BJ (cell line): ENCODE results near the gene TPCN2. TPM values are rescaled to one million over a fixed set of nuclear protein-coding genes. Genes with fewer than 3 reads are reported as not detected.

ENCODE experiments used
- CTCF ChIA-PET: fragments of 350-600 bp; formaldehyde crosslinking; extraction: SDS; loops from one replicate; lab custom pipeline; 2021; ENCODE audit warnings: antibody characterized with exemption, inconsistent platforms; lab: Yijun Ruan, JAX
- POLR2A ChIA-PET: fragments of 300-600 bp; sonication (Branson Sonifier 250); formaldehyde crosslinking; extraction: SDS; loops from one replicate; lab custom pipeline; 2021; ENCODE audit warnings: antibody characterized with exemption; lab: Charles Lee
- DNase-seq: peaks from one replicate; pipeline ENCODE4 v3.0.0-alpha.2; 2011; ENCODE audit warnings: low read depth
- H3K27me3 ChIP-seq: 2 replicates; pipeline ENCODE4 v1.6.0; 2011; ENCODE audit warnings: low read length; ENCODE audit not compliant: control insufficient read depth, insufficient read depth
- H3K36me3 ChIP-seq: 2 replicates; pipeline ENCODE4 v1.5.1; 2011; ENCODE audit warnings: low read length; ENCODE audit not compliant: control insufficient read depth, insufficient read depth
- H3K4me3 ChIP-seq: 2 replicates; pipeline ENCODE4 v1.5.1; 2011; ENCODE audit warnings: low read depth, mild to moderate bottlenecking, control low read depth, low read length
- CTCF ChIP-seq: IDR thresholded peaks from 2 replicates; pipeline ENCODE4 v1.5.1; 2011; ENCODE audit warnings: low read depth, mild to moderate bottlenecking, control low read depth, inconsistent platforms, low read length, moderate library complexity; ENCODE audit not compliant: insufficient read depth
- polyA plus RNA-seq: library from polyadenylated mRNA; depleted of rRNA; stranded (reverse); fragments of >200 nt; gene quantifications from 2 replicates; pipeline ENCODE4 v1.2.3, GENCODE V29; 2011

The TPCN2 gene
- polyA plus RNA-seq, 1 experiment, result 9.9 TPM

DNA sequence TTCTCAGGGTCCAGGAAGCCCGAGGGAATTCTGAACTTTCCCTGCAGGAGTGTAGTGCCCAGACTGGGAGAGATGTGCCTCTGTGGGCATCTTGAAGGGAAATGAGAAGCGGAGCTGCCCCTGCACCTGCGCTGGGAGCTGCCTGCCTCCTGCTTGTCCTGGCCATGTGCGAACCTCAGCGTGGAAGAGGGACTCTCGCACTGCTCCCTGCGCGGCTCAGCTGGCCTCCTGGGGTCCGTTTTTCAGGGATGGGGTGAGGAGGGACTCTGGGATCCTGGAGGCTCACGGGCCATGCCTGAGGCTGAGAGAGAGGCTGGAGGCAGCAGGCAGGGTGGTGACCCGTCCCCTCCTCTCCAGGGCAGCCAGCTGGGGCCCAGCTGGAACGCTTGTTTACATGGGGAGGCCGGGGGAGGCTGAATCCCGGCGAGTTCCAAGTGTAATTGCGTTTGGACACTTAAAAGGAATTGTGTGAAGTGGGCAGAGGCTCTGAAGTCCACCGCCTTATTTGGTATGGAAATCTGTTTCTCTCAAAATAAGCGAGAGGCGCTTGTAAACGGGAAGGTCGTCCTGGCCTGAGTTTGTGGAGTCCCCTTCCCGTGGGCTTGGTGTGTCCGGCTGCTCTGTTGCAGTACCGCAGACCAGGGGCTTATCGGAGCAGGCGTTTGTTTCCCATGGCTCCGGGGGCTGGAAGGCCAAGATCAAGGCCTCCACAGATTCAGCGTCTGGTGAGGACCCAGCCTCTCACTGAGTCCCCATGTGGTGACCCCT, 34.5 kb upstream of the TPCN2 start:
- ChIA-PET CTCF (interaction anchor here (0.7 to 6.3 kb wide), 9 partner anchors 8 to 628 kb away, joined by 3 to 54 read pairs (median 3); no protein-coding TSS in a partner anchor), POLR2A (no interaction called here)
- DNase-seq, result no peak
- H3K36me3 ChIP-seq, result no peaks in the 10 kb centered on the region
- no peaks in the 10 kb centered on the region for H3K27me3 ChIP-seq
- H3K4me3 ChIP-seq, result peak overlapping the region; percentile 51; the same call in 1 of the 2 replicates
- no peak for TF ChIP-seq CTCF

GRCh38 chr11:69014898-69015549, 33.7 kb upstream of the TPCN2 start:
- CTCF ChIA-PET, result interaction anchor here (0.7 to 6.3 kb wide), 4 partner anchors 17 to 87 kb away, joined by 3 to 54 read pairs (median 3); no protein-coding TSS in a partner anchor
- no peak for TF ChIP-seq CTCF
- no peak for DNase-seq
- no peak overlapping the region for H3K4me3 ChIP-seq
- POLR2A ChIA-PET, result no interaction called here
- H3K36me3 ChIP-seq, result no peaks in the 10 kb centered on the region
- H3K27me3 ChIP-seq, result no peaks in the 10 kb centered on the region

- no peak for DNase-seq
- POLR2A ChIA-PET, result no interaction called here
- CTCF ChIA-PET, result interaction anchor here (0.6 to 2.1 kb wide), 4 partner anchors 10 to 625 kb away, joined by 3 to 6 read pairs (median 4); no protein-coding TSS in a partner anchor
- Histone ChIP-seq H3K4me3 (no peak overlapping the region), H3K36me3 (no peaks in the 10 kb centered on the region), H3K27me3 (no peaks in the 10 kb centered on the region)
- no peak for TF ChIP-seq CTCF
These were observed 30.8 kb upstream of the TPCN2 start for GRCh38 chr11:69017951-69018350.

GRCh38 chr11:69018924-69019323, 29.8 kb upstream of the TPCN2 start:
- ChIA-PET POLR2A (no interaction called here), CTCF (interaction anchor here (1.8 to 2.1 kb wide), 2 partner anchors 23 to 25 kb away, joined by 4 to 6 read pairs; no protein-coding TSS in a partner anchor)

More at GRCh38 chr11:69018924-69019323, 29.8 kb upstream of the TPCN2 start:
- Histone ChIP-seq H3K36me3 (no peaks in the 10 kb centered on the region), H3K27me3 (no peaks in the 10 kb centered on the region), H3K4me3 (no peak overlapping the region)
- TF ChIP-seq CTCF, result peak; percentile 44
- peak; percentile 71 for DNase-seq
